Fibroblast of skin of left quadriceps (primary cell): ENCODE data around the gene RINL.
"Not testable (repeated sequence)": the region's sequence is repeated elsewhere in the genome, so short reads cannot be mapped to it uniquely, and the experiment has no call there.

ENCODE experiments used
- DNase-seq, 2 experiments: peaks; one replicate each; pipeline ENCODE4 v3.0.0-alpha.2; 2013; ENCODE audit warnings: low read depth in 2 of 2

RINL gene

GRCh38 chr19:38834104-38834490 lies 44.0 kb downstream of the RINL start:
- DNase-seq = no peak

GRCh38 chr19:38833092-38833425 lies 45.0 kb downstream of the RINL start:
- DNase-seq = no peak

- peak in 1 of 2 experiments; percentile 46 for DNase-seq
Observed at GRCh38 chr19:38831142-38831605, 46.9 kb downstream of the RINL start.

GRCh38 chr19:38830039-38830733 lies 47.9 kb downstream of the RINL start:
- DNase-seq = no peak

GRCh38 chr19:38829203-38829602 lies 48.9 kb downstream of the RINL start:
- DNase-seq = not testable (repeated sequence)

GRCh38 chr19:38826856-38827551 lies 51.1 kb downstream of the RINL start:
- DNase-seq = no peak

GRCh38 chr19:38825936-38826335 lies 52.1 kb downstream of the RINL start:
- not testable (repeated sequence) for DNase-seq

- DNase-seq = not testable (repeated sequence)
Observed at GRCh38 chr19:38821230-38821825, 56.7 kb downstream of the RINL start.

GRCh38 chr19:38819231-38819920 lies 58.7 kb downstream of the RINL start:
- DNase-seq = no peak
